ENCODE results near the gene PF4V1.

DNA sequence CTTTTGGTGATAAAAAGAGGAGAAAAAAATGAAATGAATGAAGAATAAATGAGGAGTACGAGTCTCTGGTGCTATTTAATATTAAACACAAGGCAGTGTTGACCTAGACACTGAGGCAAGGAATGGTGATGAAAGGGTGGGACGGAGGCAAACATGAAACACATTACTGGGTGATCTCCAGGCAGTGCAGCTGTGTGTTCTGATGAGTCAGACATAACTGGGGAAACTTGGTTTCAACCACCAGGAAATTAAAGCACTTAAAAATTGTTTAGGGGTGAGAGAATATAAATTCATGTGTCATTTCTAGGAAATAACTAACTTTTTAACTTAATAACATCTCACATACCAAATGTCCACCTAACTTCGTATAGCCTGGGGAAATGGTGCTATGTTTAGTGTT is 36.3 kb upstream of the PF4V1 start:
- TF ChIP-seq, protein P1, sequence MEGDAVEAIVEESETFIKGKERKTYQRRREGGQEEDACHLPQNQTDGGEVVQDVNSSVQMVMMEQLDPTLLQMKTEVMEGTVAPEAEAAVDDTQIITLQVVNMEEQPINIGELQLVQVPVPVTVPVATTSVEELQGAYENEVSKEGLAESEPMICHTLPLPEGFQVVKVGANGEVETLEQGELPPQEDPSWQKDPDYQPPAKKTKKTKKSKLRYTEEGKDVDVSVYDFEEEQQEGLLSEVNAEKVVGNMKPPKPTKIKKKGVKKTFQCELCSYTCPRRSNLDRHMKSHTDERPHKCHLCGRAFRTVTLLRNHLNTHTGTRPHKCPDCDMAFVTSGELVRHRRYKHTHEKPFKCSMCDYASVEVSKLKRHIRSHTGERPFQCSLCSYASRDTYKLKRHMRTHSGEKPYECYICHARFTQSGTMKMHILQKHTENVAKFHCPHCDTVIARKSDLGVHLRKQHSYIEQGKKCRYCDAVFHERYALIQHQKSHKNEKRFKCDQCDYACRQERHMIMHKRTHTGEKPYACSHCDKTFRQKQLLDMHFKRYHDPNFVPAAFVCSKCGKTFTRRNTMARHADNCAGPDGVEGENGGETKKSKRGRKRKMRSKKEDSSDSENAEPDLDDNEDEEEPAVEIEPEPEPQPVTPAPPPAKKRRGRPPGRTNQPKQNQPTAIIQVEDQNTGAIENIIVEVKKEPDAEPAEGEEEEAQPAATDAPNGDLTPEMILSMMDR (IDR thresholded peaks at IDR 0.05) = no peak
- TF ChIP-seq POLR2A (IDR thresholded peaks at IDR 0.05) = no peak

Data from vagina (tissue), 2 donors.